ENCODE results near the gene KCNQ5.

KCNQ5 gene

GRCh38 chr6:73116330-73116729 lies 494.5 kb downstream of the KCNQ5 start:
- DNase-seq (ENCODE audit: low read depth in 1 of 2, low spot score in 1 of 2): no peak
- no peak for TF ChIP-seq JUND (IDR thresholded peaks at IDR 0.05; ENCODE audit: low read depth)
- in situ Hi-C loops (cut with HindIII; ENCODE audit: low pct_unique_long_range_greater_than_20kb, low sequenced_read_pairs): no loop called here

- in situ Hi-C loops (cut with HindIII; ENCODE audit: low pct_unique_long_range_greater_than_20kb, low sequenced_read_pairs): no loop called here
- no peak for TF ChIP-seq JUND (IDR thresholded peaks at IDR 0.05; ENCODE audit: low read depth)
- DNase-seq (ENCODE audit: low read depth in 1 of 2, low spot score in 1 of 2): peak in 1 of 2 experiments; percentile 35
Observed at GRCh38 chr6:73121421-73121993, 499.6 kb downstream of the KCNQ5 start.

DNA sequence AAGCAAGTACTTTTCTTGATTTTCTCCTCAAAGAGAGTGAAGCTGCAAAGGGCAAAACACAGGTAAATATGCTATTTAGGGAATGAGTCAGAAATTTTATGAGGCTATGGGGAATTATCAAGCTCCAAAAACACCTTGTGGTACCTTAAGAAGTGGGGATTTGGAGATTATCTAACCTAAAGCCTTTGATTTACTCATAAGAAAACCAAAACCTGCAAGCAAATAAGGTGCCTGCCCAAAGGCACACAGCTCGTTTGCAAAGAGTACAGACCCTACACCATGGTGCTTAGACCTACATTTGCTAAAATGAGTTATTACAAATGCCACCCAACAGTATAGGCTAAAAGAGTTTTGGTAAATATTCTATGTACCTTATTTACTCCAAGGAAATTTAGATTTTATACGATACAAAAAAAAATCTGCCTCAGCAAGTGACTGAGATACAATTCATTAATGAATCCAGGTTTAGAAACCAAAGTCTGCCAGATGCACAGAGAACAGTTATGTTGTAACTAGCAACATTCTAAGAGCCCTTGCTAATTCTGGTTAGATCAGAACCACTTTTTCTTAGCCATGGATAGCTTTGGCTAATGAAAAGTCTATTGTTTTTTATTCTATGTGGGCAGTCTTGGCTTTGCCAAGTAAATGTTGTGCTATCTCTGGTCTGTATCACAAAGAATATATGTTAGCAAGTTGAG lies 501.9 kb downstream of the KCNQ5 start:
- no peak for DNase-seq (ENCODE audit: low read depth in 1 of 2, low spot score in 1 of 2)
- TF ChIP-seq JUND (IDR thresholded peaks at IDR 0.05; ENCODE audit: low read depth): no peak
- in situ Hi-C loops (cut with HindIII; ENCODE audit: low pct_unique_long_range_greater_than_20kb, low sequenced_read_pairs): no loop called here

DNA sequence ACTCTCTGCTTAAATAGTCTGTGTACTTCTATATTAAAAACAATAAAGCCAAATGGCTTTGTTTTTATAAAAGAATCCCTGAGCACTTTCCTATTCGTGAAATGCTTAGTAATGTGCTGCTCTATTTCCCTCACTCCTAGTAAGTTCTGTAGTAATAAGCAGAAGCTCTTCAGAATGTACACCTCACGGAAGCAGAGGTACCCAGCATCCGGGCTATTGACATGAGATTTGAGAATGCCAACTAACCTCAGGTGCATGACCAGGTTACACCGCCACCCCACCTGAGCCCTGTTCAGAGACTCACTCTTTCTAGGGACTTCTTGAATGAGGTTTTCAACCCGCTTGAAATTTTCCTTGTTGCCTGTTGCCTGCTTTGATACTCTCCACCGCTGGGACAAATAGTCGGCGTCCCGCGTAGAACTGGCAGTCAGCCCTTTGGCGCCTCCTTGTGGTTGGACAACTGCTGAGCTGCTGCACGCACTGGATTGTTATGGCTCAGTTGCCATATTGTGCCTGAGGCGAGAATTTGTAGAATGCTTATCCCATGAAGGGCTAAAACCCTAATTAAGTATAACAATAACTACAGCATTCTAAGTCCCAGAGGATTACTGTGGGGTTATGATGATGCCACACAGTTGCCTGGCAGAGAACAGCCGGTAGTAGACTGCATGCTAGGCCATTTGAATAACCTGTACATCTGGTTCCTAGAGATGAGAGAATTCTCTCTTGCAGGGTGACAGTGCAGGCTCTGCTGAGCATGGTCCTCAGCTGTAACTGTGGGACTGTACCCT lies 508.0 kb downstream of the KCNQ5 start:
- in situ Hi-C loops (cut with HindIII; ENCODE audit: low pct_unique_long_range_greater_than_20kb, low sequenced_read_pairs): no loop called here
- peak; percentile 27 to 92 for DNase-seq (ENCODE audit: low read depth in 1 of 2, low spot score in 1 of 2)
- TF ChIP-seq JUND (IDR thresholded peaks at IDR 0.05; ENCODE audit: low read depth): no peak

- DNase-seq (ENCODE audit: low read depth in 1 of 2, low spot score in 1 of 2): no peak
- in situ Hi-C loops (cut with HindIII; ENCODE audit: low pct_unique_long_range_greater_than_20kb, low sequenced_read_pairs): no loop called here
- TF ChIP-seq JUND (IDR thresholded peaks at IDR 0.05; ENCODE audit: low read depth): no peak
Observed at GRCh38 chr6:73131706-73132105, 509.8 kb downstream of the KCNQ5 start.

DNA sequence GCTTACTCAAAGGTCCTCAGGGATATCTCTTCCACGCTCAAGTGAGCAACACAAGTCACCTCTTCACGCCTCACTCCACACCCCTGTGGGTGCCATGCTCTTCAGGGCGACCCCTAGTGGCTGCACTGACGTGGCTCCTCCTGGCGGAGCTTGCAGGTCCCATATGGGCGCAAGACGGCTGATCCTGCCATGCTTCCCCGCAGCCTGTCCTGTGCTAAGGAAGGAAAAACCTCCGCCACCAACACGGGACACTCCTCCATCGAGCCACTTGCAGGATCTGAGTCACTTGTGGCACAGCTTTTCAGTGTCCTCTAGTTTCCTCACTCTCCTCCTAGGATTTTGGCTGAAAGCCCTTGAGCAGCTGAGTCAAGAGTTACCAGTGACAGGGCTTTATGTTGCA lies 512.7 kb downstream of the KCNQ5 start:
- DNase-seq (ENCODE audit: low read depth in 1 of 2, low spot score in 1 of 2): peak in 1 of 2 experiments; percentile 5

GRCh38 chr6:73139681-73140383 lies 518.0 kb downstream of the KCNQ5 start:
- in situ Hi-C loops (cut with HindIII; ENCODE audit: low pct_unique_long_range_greater_than_20kb, low sequenced_read_pairs): no loop called here
- no peak for DNase-seq (ENCODE audit: low read depth in 1 of 2, low spot score in 1 of 2)
- no peak for TF ChIP-seq JUND (IDR thresholded peaks at IDR 0.05; ENCODE audit: low read depth)

More for the DNA sequence above, 512.7 kb downstream of the KCNQ5 start:
- no peak for TF ChIP-seq JUND (IDR thresholded peaks at IDR 0.05; ENCODE audit: low read depth)
- in situ Hi-C loops (cut with HindIII; ENCODE audit: low pct_unique_long_range_greater_than_20kb, low sequenced_read_pairs): no loop called here

GRCh38 chr6:73143551-73143950 lies 521.7 kb downstream of the KCNQ5 start:
- TF ChIP-seq JUND (IDR thresholded peaks at IDR 0.05; ENCODE audit: low read depth): no peak
- DNase-seq (ENCODE audit: low read depth in 1 of 2, low spot score in 1 of 2): no peak
- in situ Hi-C loops (cut with HindIII; ENCODE audit: low pct_unique_long_range_greater_than_20kb, low sequenced_read_pairs): no loop called here

- TF ChIP-seq JUND (IDR thresholded peaks at IDR 0.05; ENCODE audit: low read depth): no peak
- no peak for DNase-seq (ENCODE audit: low read depth in 1 of 2, low spot score in 1 of 2)
- in situ Hi-C loops (cut with HindIII; ENCODE audit: low pct_unique_long_range_greater_than_20kb, low sequenced_read_pairs): no loop called here
Observed at GRCh38 chr6:73144516-73144915, 522.7 kb downstream of the KCNQ5 start.

DNA sequence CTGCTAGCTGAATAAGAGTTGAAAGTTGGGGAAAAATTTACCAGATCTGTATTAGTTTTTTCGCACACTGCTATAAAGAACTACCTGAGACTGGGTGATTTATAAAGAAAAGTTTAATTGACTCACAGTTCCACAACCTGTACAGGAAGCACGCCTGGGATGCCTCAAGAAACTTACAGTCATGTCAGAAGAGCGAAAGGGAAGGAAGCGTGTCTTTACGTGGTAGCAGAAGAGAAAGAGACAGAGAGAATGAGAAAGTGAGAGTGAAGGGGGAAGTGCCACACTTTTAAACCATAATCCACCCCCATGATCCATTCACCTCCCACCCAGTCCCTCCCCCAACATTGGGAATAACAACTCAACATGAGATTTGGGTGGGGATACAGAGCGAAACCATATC lies 523.8 kb downstream of the KCNQ5 start:
- no peak for TF ChIP-seq JUND (IDR thresholded peaks at IDR 0.05; ENCODE audit: low read depth)
- no peak for DNase-seq (ENCODE audit: low read depth in 1 of 2, low spot score in 1 of 2)
- in situ Hi-C loops (cut with HindIII; ENCODE audit: low pct_unique_long_range_greater_than_20kb, low sequenced_read_pairs): no loop called here

DNA sequence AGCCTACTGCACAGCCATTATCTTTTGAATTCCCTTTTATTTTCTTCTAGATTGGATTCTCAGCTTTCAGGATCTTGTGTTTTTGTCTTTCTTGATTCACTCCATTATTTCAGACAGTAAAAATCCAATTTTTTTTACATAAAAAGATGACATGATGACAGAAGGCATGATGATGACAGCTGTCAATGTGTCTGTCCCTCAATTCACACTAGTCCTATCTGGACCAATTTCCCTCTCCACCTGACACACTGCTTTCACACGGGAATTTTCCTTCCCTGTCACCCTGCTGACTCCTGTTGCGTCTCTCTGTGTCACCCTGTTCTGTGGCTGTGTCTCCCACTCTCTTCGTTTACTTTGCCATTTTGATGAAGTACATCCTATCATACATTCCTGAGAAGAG lies 529.9 kb downstream of the KCNQ5 start:
- no peak for DNase-seq (ENCODE audit: low read depth in 1 of 2, low spot score in 1 of 2)
- in situ Hi-C loops (cut with HindIII; ENCODE audit: low pct_unique_long_range_greater_than_20kb, low sequenced_read_pairs): no loop called here
- TF ChIP-seq JUND (IDR thresholded peaks at IDR 0.05; ENCODE audit: low read depth): no peak

DNA sequence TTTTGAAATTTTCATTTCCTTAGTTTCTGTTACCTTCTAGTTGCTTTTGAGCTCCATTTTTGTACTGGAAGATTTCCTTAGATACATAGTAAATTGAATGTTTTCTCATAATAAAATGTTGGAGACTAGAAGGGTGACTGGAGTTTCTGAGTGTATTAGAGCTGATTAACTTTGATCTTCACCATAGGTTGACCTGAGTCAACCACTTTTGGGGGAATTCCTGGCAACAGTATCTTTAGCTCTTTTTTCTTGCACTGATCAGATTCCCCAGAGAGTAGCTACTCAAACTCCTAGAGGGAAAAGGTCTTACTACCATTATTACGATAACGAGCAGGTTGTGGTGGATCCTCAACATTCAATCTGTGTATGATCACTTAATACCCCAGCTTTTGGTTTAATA lies 530.7 kb downstream of the KCNQ5 start:
- in situ Hi-C loops (cut with HindIII; ENCODE audit: low pct_unique_long_range_greater_than_20kb, low sequenced_read_pairs): no loop called here
- no peak for DNase-seq (ENCODE audit: low read depth in 1 of 2, low spot score in 1 of 2)
- TF ChIP-seq JUND (IDR thresholded peaks at IDR 0.05; ENCODE audit: low read depth): no peak
